CD8-positive, alpha-beta memory T cell (primary cell): ENCODE data around the gene RERE. TPM values are rescaled to one million over a fixed set of nuclear protein-coding genes. Genes with fewer than 3 reads are reported as not detected.
"Not testable (repeated sequence)": the region's sequence is repeated elsewhere in the genome, so short reads cannot be mapped to it uniquely, and the experiment has no call there.

Experiments used
- CTCF ChIA-PET: fragments of 350-600 bp; sonication (Branson Sonifier 250); formaldehyde crosslinking; loops from one replicate; lab custom pipeline; 2021; ENCODE audit warnings: antibody characterized with exemption; lab: Charles Lee
- POLR2A ChIA-PET: fragments of 350-600 bp; sonication (Branson Sonifier 250); formaldehyde crosslinking; loops from one replicate; lab custom pipeline; 2021; ENCODE audit warnings: antibody characterized with exemption; lab: Charles Lee
- DNase-seq, 5 donors: peaks; one replicate each; pipeline versions ENCODE4 v3.0.0 to v3.0.0-alpha.2; 2020 to 2022; ENCODE audit warnings: mixed read lengths in 1 of 5
- H3K27ac ChIP-seq: one replicate; pipeline ENCODE4 v1.7.0; 2013; ENCODE audit warnings: low read depth, mild to moderate bottlenecking, low read length, moderate library complexity
- H3K27me3 ChIP-seq: 2 replicates; pipeline ENCODE4 v1.7.0; 2013; ENCODE audit warnings: low read length, mild to moderate bottlenecking; ENCODE audit not compliant: insufficient read depth, poor library complexity, severe bottlenecking
- H3K36me3 ChIP-seq: 2 replicates; pipeline ENCODE4 v1.7.0; 2013; ENCODE audit warnings: mild to moderate bottlenecking, low read length, moderate library complexity; ENCODE audit not compliant: insufficient read depth
- H3K4me1 ChIP-seq: 2 replicates; pipeline ENCODE4 v1.7.0; 2013; ENCODE audit warnings: mild to moderate bottlenecking, low read length, moderate library complexity; ENCODE audit not compliant: insufficient read depth
- H3K4me3 ChIP-seq: 2 replicates; pipeline ENCODE4 v1.7.0; 2013; ENCODE audit warnings: mild to moderate bottlenecking, low read length
- H3K9me3 ChIP-seq: 2 replicates; pipeline ENCODE4 v1.7.0; 2013; ENCODE audit warnings: mild to moderate bottlenecking, low read length
- H3K27ac Mint-ChIP-seq, 8 donors: one replicate each; pipeline ENCODE4 v1.8.0; 2020 to 2021; ENCODE audit warnings: mixed read lengths in 8 of 8, mild to moderate bottlenecking in 6 of 8, inconsistent platforms in 3 of 8, moderate library complexity in 3 of 8
- H3K27me3 Mint-ChIP-seq, 2 donors: one replicate each; pipeline ENCODE4 v1.8.0; 2020 to 2021; ENCODE audit warnings: mixed read lengths in 2 of 2, mild to moderate bottlenecking in 1 of 2, moderate library complexity in 1 of 2
- H3K36me3 Mint-ChIP-seq, 3 donors: one replicate each; pipeline ENCODE4 v1.8.0; 2020 to 2021; ENCODE audit warnings: mixed read lengths in 3 of 3, inconsistent platforms in 1 of 3, mild to moderate bottlenecking in 1 of 3
- H3K4me1 Mint-ChIP-seq, 3 donors: one replicate each; pipeline ENCODE4 v1.8.0; 2020 to 2021; ENCODE audit warnings: mixed read lengths in 3 of 3, inconsistent platforms in 1 of 3, mild to moderate bottlenecking in 1 of 3
- H3K4me3 Mint-ChIP-seq, 7 donors: one replicate each; pipeline ENCODE4 v1.8.0; 2020 to 2021; ENCODE audit warnings: mixed read lengths in 7 of 7, mild to moderate bottlenecking in 6 of 7, moderate library complexity in 4 of 7, inconsistent platforms in 2 of 7
- H3K9me3 Mint-ChIP-seq, 5 donors: one replicate each; pipeline ENCODE4 v1.8.0; 2020 to 2022; ENCODE audit warnings: mixed read lengths in 5 of 5, mild to moderate bottlenecking in 3 of 5, moderate library complexity in 2 of 5, inconsistent platforms in 1 of 5
- polyA plus RNA-seq: library from polyadenylated mRNA; unstranded; fragments of 300-500 nt; fragmentation: Illumina TruSeq; gene quantifications from one replicate; pipeline ENCODE4 v1.2.3, GENCODE V29; 2021
- total RNA-seq, 2 experiments: library from RNA; stranded (reverse); gene quantifications; one replicate each; pipeline ENCODE4 v1.2.3, GENCODE V29; 2021

The RERE gene
- total and polyA plus RNA-seq, 3 experiments from 2014 or later, result 10.9 to 39.2 (median 37.9) TPM

GRCh38 chr1:8821084-8821483, 3.6 kb upstream of the RERE start:
- Histone ChIP-seq H3K27ac (no peak overlapping the region), H3K27me3 (no peaks in the 10 kb centered on the region), H3K9me3 (no peaks in the 10 kb centered on the region), H3K4me1 (peaks cover 10% of the 10 kb centered on the region), H3K4me3 (no peak overlapping the region), H3K36me3 (no peaks in the 10 kb centered on the region)
- ChIA-PET CTCF (interaction anchor here (1.5 kb wide), 1 partner anchor 27 kb away, joined by 4 read pairs; no protein-coding TSS in a partner anchor), POLR2A (no interaction called here)
- Mint-ChIP-seq H3K4me1 (peaks cover 14 to 21% (median 16%) of the 10 kb centered on the region in 3 donors), H3K27ac (no peak overlapping the region), H3K27me3 (peaks cover 6 to 22% of the 10 kb centered on the region in 2 donors), H3K36me3 (peaks cover 0 to 10% (median 0%) of the 10 kb centered on the region in 3 donors), H3K9me3 (no peaks in the 10 kb centered on the region), H3K4me3 (peak overlapping the region in 1 of 7 donors; percentile 40)
- DNase-seq, result no peak

- CTCF ChIA-PET, result not testable (repeated sequence)
Measured at GRCh38 chr1:8818789-8819188, 1.3 kb upstream of the RERE start.

GRCh38 chr1:8818325-8818775, 910 bp upstream of the RERE start:
- H3K27ac ChIP-seq, result peak overlapping the region; percentile 64
- Mint-ChIP-seq H3K4me1 (peaks cover 35 to 40% (median 40%) of the 10 kb centered on the region in 3 donors), H3K27me3 (peaks cover 6 to 20% of the 10 kb centered on the region in 2 donors), H3K4me3 (peak overlapping the region; percentile 81 to 98 (median 90)), H3K9me3 (no peaks in the 10 kb centered on the region), H3K36me3 (peaks cover 0 to 10% (median 0%) of the 10 kb centered on the region in 3 donors), H3K27ac (peak overlapping the region; percentile 84 to 99 (median 92))
- no peaks in the 10 kb centered on the region for H3K9me3 ChIP-seq
- no peaks in the 10 kb centered on the region for H3K36me3 ChIP-seq
- DNase-seq, result no peak
- no peaks in the 10 kb centered on the region for H3K27me3 ChIP-seq
- H3K4me3 ChIP-seq, result peak overlapping the region; percentile 59
- peaks cover 24% of the 10 kb centered on the region for H3K4me1 ChIP-seq
- POLR2A ChIA-PET, result no interaction called here
- CTCF ChIA-PET, result no interaction called here

More at GRCh38 chr1:8818789-8819188, 1.3 kb upstream of the RERE start:
- H3K36me3 Mint-ChIP-seq, H3K9me3 ChIP-seq, H3K36me3 ChIP-seq, H3K27ac ChIP-seq, DNase-seq, POLR2A ChIA-PET, H3K27me3 ChIP-seq, H3K4me3 ChIP-seq, H3K9me3 Mint-ChIP-seq: not testable (repeated sequence)
- Mint-ChIP-seq H3K4me3 (peak overlapping the region in 5 of 7 donors; percentile 61 to 98 (median 86)), H3K4me1 (peaks cover 34 to 39% (median 39%) of the 10 kb centered on the region in 3 donors), H3K27me3 (peaks cover 6 to 22% of the 10 kb centered on the region in 2 donors), H3K27ac (peak overlapping the region in 3 of 8 donors; percentile 84 to 98 (median 92))
- H3K4me1 ChIP-seq, result peaks cover 24% of the 10 kb centered on the region

- ChIA-PET CTCF (interaction anchor here (1.5 kb wide), 1 partner anchor 32 kb away, joined by 10 read pairs; no protein-coding TSS in a partner anchor), POLR2A (interaction anchor here (0.6 to 1.0 kb wide), 6 partner anchors 11 to 896 kb away, joined by 5 to 13 read pairs (median 6); partner anchors contain the start of gene ENO1)
- Mint-ChIP-seq H3K27me3 (peaks cover 6 to 8% of the 10 kb centered on the region in 2 donors), H3K4me3 (peak overlapping the region; percentile 86 to 98 (median 91)), H3K9me3 (no peaks in the 10 kb centered on the region), H3K4me1 (peaks cover 37 to 49% (median 48%) of the 10 kb centered on the region in 3 donors), H3K36me3 (peaks cover 0 to 10% (median 0%) of the 10 kb centered on the region in 3 donors), H3K27ac (peak overlapping the region; percentile 89 to 100 (median 97))
- Histone ChIP-seq H3K36me3 (no peaks in the 10 kb centered on the region), H3K27ac (peak overlapping the region; percentile 93), H3K4me3 (peak overlapping the region; percentile 80), H3K27me3 (no peaks in the 10 kb centered on the region), H3K4me1 (peaks cover 24% of the 10 kb centered on the region), H3K9me3 (no peaks in the 10 kb centered on the region)
- peak; percentile 2 to 50 (median 12) for DNase-seq
Measured at GRCh38 chr1:8816831-8817411, 519 bp downstream of the RERE start.

- Mint-ChIP-seq H3K9me3 (no peaks in the 10 kb centered on the region), H3K4me3 (peak overlapping the region; percentile 86 to 98 (median 91)), H3K27ac (peak overlapping the region; percentile 87 to 100 (median 96)), H3K27me3 (peaks cover 6% of the 10 kb centered on the region in 2 donors), H3K4me1 (peaks cover 37 to 54% (median 48%) of the 10 kb centered on the region in 3 donors), H3K36me3 (peaks cover 0 to 10% (median 0%) of the 10 kb centered on the region in 3 donors)
- peaks cover 24% of the 10 kb centered on the region for H3K4me1 ChIP-seq
- H3K4me3 ChIP-seq, result peak overlapping the region; percentile 80
- CTCF ChIA-PET, result interaction anchor here (1.6 kb wide), 1 partner anchor 34 kb away, joined by 4 read pairs; no protein-coding TSS in a partner anchor
- POLR2A ChIA-PET, result no interaction called here
- peak overlapping the region; percentile 93 for H3K27ac ChIP-seq
- H3K27me3 ChIP-seq, result no peaks in the 10 kb centered on the region
- DNase-seq, result no peak
- H3K36me3 ChIP-seq, result no peaks in the 10 kb centered on the region
- H3K9me3 ChIP-seq, result no peaks in the 10 kb centered on the region
Measured at GRCh38 chr1:8816264-8816663, 1.2 kb downstream of the RERE start.

- H3K4me3 Mint-ChIP-seq, result peak overlapping the region; percentile 86 to 98 (median 91)
- H3K4me1 Mint-ChIP-seq, result peaks cover 40 to 59% (median 48%) of the 10 kb centered on the region in 3 donors
- ChIA-PET CTCF (interaction anchor here (0.6 to 1.6 kb wide), 3 partner anchors 33 to 155 kb away, joined by 3 to 4 read pairs (median 3); no protein-coding TSS in a partner anchor), POLR2A (interaction anchor here (0.6 kb wide), 1 partner anchor 732 kb away, joined by 3 read pairs; no protein-coding TSS in a partner anchor)
- Histone ChIP-seq H3K36me3 (no peaks in the 10 kb centered on the region), H3K9me3 (no peaks in the 10 kb centered on the region), H3K4me1 (peaks cover 27% of the 10 kb centered on the region), H3K27ac (no peak overlapping the region), H3K27me3 (no peaks in the 10 kb centered on the region), H3K4me3 (no peak overlapping the region)
- peak in 1 of 5 donors; percentile 14 for DNase-seq
- peaks cover 0 to 10% (median 0%) of the 10 kb centered on the region in 3 donors for H3K36me3 Mint-ChIP-seq
- peak overlapping the region; percentile 37 to 100 (median 96) for H3K27ac Mint-ChIP-seq
- H3K9me3 Mint-ChIP-seq, result no peaks in the 10 kb centered on the region
- peaks cover 3 to 6% of the 10 kb centered on the region in 2 donors for H3K27me3 Mint-ChIP-seq
Measured at GRCh38 chr1:8815582-8816151, 1.8 kb downstream of the RERE start.

GRCh38 chr1:8814865-8815264, 2.6 kb downstream of the RERE start:
- Histone ChIP-seq H3K36me3 (no peaks in the 10 kb centered on the region), H3K4me1 (peaks cover 27% of the 10 kb centered on the region), H3K27ac (no peak overlapping the region), H3K9me3 (no peaks in the 10 kb centered on the region), H3K27me3 (no peaks in the 10 kb centered on the region), H3K4me3 (no peak overlapping the region)
- ChIA-PET CTCF (interaction anchor here (0.6 to 1.6 kb wide), 3 partner anchors 34 to 155 kb away, joined by 3 to 4 read pairs (median 3); no protein-coding TSS in a partner anchor), POLR2A (no interaction called here)
- Mint-ChIP-seq H3K27ac (peak overlapping the region in 2 of 8 donors; percentile 88 to 100), H3K9me3 (no peaks in the 10 kb centered on the region), H3K4me1 (peaks cover 41 to 60% (median 48%) of the 10 kb centered on the region in 3 donors), H3K36me3 (peaks cover 0 to 10% (median 0%) of the 10 kb centered on the region in 3 donors), H3K4me3 (peak overlapping the region in 3 of 7 donors; percentile 18 to 95 (median 27)), H3K27me3 (peaks cover 1 to 6% of the 10 kb centered on the region in 2 donors)
- DNase-seq, result no peak
